Subcutaneous abdominal adipose tissue (tissue), 5 donors: ENCODE data around the gene ZNF726.
"Not testable (repeated sequence)": the region's sequence is repeated elsewhere in the genome, so short reads cannot be mapped to it uniquely, and the experiment has no call there.

Source experiments
- H3K27ac ChIP-seq: one replicate; pipeline ENCODE4 v1.7.0; 2013; ENCODE audit warnings: low read depth, mild to moderate bottlenecking, inconsistent platforms, low read length, moderate library complexity
- H3K27me3 ChIP-seq, 5 donors: one replicate each; pipeline ENCODE4 v1.7.0; 2013; ENCODE audit warnings: low read length in 5 of 5, inconsistent platforms in 1 of 5; ENCODE audit not compliant: control insufficient read depth in 5 of 5, insufficient read depth in 4 of 5
- H3K36me3 ChIP-seq, 5 donors: one replicate each; pipeline ENCODE4 v1.7.0; 2013; ENCODE audit warnings: low read length in 5 of 5; ENCODE audit not compliant: control insufficient read depth in 5 of 5, insufficient read depth in 5 of 5
- H3K4me1 ChIP-seq, 5 donors: one replicate each; pipeline ENCODE4 v1.7.0; 2013; ENCODE audit warnings: low read length in 5 of 5, mild to moderate bottlenecking in 3 of 5, moderate library complexity in 1 of 5; ENCODE audit not compliant: control insufficient read depth in 5 of 5, insufficient read depth in 5 of 5
- H3K4me3 ChIP-seq, 5 donors: one replicate each; pipeline ENCODE4 v1.7.0; 2013; ENCODE audit warnings: low read length in 5 of 5, low read depth in 1 of 5
- H3K9ac ChIP-seq, 5 donors: one replicate each; pipeline ENCODE4 v1.7.0; 2013; ENCODE audit warnings: low read length in 5 of 5, mild to moderate bottlenecking in 4 of 5, moderate library complexity in 3 of 5
- H3K9me3 ChIP-seq, 5 donors: one replicate each; pipeline ENCODE4 v1.7.0; 2013; ENCODE audit warnings: low read length in 5 of 5; ENCODE audit not compliant: control insufficient read depth in 5 of 5
- donor health status: healthy.
- donor health status: healthy.
- donor health status: healthy.
- donor health status: healthy.
- donor health status: healthy.

Gene ZNF726

DNA sequence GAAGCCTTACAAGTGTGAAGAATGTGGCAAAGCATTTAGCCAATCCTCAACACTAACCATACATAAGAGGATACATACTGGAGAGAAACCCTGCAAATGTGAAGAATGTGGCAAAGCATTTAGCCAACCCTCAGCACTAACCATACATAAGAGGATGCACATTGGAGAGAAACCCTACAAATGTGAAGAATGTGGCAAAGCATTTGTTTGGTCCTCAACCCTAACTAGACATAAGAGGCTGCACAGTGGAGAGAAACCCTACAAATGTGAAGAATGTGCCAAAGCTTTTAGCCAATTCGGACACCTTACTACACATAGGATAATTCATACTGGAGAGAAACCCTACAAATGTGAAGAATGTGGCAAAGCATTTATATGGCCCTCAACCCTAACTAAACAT lies 18.2 kb downstream of the ZNF726 start:
- Histone ChIP-seq H3K36me3 (peaks cover 0 to 8% (median 0%) of the 10 kb centered on the region in 5 donors), H3K9me3 (peaks cover 9 to 36% (median 19%) of the 10 kb centered on the region in 5 donors), H3K9ac (no peak overlapping the region)

DNA sequence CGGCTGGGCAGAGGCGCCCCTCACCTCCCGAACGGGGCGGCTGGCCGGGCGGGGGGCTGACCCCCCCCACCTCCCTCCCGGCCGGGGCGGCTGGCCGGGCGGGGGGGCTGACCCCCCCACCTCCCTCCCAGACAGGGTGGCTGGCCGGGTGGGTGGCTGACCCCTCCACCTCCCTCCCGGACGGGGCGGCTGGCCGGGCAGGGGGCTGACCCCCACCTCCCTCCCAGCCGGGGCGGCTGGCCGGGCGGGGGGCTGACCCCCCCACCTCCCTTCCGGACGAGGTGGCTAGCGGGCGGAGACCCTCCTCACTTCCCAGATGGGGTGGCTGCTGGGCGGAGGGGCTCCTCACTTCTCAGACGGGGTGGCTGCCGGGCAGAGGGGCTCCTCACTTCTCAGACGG lies 22.3 kb downstream of the ZNF726 start:
- H3K36me3 ChIP-seq, H3K27me3 ChIP-seq, H3K27ac ChIP-seq, H3K4me1 ChIP-seq, H3K9ac ChIP-seq, H3K4me3 ChIP-seq: not testable (repeated sequence)
- peaks cover 9 to 32% (median 24%) of the 10 kb centered on the region in 5 donors for H3K9me3 ChIP-seq

More for the DNA sequence above, 18.2 kb downstream of the ZNF726 start:
- Histone ChIP-seq H3K27me3 (no peaks in the 10 kb centered on the region), H3K4me1 (no peaks in the 10 kb centered on the region), H3K27ac (no peak overlapping the region), H3K4me3 (peak overlapping the region in 1 of 5 donors; percentile 10)

- no peak overlapping the region for H3K27ac ChIP-seq
- H3K27me3 ChIP-seq = no peaks in the 10 kb centered on the region
- peaks cover 0 to 7% (median 0%) of the 10 kb centered on the region in 5 donors for H3K9me3 ChIP-seq
- H3K4me1 ChIP-seq = no peaks in the 10 kb centered on the region
- no peak overlapping the region for H3K4me3 ChIP-seq
- no peaks in the 10 kb centered on the region for H3K36me3 ChIP-seq
- no peak overlapping the region for H3K9ac ChIP-seq
Measured at GRCh38 chr19:23943411-23943810, 28.7 kb downstream of the ZNF726 start.

DNA sequence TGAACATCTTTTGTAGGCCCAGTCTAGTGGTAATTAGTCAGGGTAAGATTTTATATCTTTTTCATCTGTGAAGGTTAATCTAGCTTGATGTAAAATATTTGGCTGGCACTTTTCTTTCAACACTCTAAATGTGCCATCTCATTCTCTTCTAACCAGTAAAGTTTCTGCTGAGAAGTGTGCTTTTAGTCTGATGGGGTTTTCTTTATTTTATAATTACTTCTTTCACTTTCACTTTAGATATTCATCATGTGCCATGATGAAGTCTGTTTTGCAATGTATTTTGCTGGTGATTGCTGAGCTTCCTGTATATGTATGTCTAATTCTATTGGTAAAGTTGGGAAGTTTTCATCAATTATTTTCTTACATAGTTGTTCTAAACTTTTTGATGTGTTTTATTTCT lies 31.9 kb downstream of the ZNF726 start:
- Histone ChIP-seq H3K9me3 (peaks cover 0 to 2% (median 0%) of the 10 kb centered on the region in 5 donors), H3K27me3 (no peaks in the 10 kb centered on the region), H3K9ac (no peak overlapping the region), H3K27ac (no peak overlapping the region), H3K36me3 (no peaks in the 10 kb centered on the region), H3K4me1 (no peaks in the 10 kb centered on the region), H3K4me3 (no peak overlapping the region)

DNA sequence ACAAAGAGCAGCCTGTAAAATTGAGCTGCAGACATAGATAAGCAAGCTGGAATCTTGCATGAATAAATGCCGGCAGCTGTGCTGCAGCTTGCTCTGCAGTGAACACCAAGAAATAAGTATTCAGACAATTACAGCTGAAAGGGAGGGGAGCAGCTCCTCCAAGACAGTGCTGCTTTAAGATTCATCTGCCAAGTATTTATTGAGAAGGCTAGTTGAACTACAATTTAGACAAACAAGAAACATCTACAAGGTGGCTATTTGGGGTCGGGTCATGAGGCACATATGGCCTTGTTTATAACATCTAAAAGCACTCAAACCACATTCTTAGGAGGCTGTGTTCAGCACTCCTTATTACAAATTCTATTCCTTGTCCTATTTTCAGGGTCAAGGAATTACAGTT lies 34.9 kb downstream of the ZNF726 start:
- Histone ChIP-seq H3K27me3 (no peaks in the 10 kb centered on the region), H3K9ac (no peak overlapping the region), H3K27ac (no peak overlapping the region), H3K9me3 (peaks cover 0 to 2% (median 0%) of the 10 kb centered on the region in 5 donors), H3K36me3 (no peaks in the 10 kb centered on the region), H3K4me3 (no peak overlapping the region), H3K4me1 (no peaks in the 10 kb centered on the region)

DNA sequence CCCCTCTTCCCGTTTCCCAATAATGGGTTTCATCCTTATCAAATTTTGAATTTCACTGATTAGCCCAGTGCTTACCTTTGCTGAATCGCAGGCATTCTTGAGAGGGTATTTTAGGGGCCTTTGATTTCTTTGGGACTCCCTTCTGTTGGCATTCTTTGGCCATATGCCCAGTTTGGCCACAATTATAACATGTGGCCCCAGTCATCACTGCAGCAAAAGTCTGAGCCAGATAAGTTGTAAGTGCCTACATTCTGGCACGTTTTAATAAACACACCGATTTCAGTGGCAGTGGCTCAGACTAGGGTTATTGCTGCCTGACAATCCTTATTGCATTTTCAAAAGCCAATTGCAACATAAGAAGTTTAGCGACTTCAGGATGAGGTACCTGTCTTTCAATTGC lies 41.4 kb downstream of the ZNF726 start:
- Histone ChIP-seq H3K4me1 (no peaks in the 10 kb centered on the region), H3K27ac (no peak overlapping the region), H3K36me3 (no peaks in the 10 kb centered on the region), H3K4me3 (no peak overlapping the region), H3K9me3 (peaks cover 0 to 13% (median 2%) of the 10 kb centered on the region in 5 donors), H3K9ac (no peak overlapping the region), H3K27me3 (no peaks in the 10 kb centered on the region)

DNA sequence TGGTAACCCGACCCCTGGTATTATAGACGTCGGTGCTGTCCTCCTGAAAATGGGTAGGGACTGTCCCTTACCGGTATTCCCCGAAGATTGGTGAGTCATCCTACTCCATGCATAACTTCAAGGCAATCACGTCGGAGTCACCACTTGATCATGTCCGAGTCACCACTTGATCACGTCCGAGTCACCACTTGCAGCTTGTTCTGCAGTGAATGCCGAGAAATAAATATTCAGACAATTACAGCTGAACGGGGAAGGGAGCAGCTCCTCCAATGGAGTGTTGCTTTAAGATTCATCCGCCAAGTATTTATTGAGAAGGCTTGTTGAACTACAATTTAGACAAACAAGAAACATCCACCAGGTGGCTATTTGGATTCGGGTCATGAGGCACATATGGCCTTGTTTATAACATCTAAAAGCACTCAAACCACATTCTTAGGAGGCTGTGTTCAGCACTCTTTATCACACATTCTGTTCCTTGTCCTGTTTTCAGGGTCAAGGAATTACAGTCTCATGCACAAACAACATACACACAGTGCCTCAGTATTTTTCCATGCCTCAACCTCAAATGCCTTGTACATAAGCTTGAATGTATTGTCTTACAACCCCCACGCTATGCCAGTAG lies 43.1 kb downstream of the ZNF726 start:
- no peaks in the 10 kb centered on the region for H3K36me3 ChIP-seq
- H3K27me3 ChIP-seq = no peaks in the 10 kb centered on the region
- H3K4me1 ChIP-seq = no peaks in the 10 kb centered on the region
- H3K9ac ChIP-seq = no peak overlapping the region
- peaks cover 0 to 13% (median 2%) of the 10 kb centered on the region in 5 donors for H3K9me3 ChIP-seq
- no peak overlapping the region for H3K4me3 ChIP-seq
- no peak overlapping the region for H3K27ac ChIP-seq

DNA sequence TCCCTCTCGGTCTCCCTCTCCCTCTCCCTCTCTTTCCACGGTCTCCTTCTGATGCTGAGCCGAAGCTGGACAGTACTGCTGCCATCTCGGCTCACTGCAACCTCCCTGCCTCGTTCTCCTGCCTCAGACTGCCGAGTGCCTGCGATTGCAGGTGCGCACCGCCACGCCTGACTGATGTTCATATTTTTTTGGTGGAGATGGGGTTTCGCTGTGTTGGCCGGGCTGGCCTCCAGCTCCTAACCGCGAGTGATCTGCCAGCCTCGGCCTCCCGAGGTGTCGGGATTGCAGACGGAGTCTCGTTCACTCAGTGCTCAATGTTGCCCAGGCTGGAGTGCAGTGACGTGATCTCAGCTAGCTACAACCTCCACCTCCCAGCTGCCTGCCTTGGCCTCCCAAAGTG lies 48.7 kb downstream of the ZNF726 start:
- not testable (repeated sequence) for H3K27ac ChIP-seq, H3K4me1 ChIP-seq, H3K9ac ChIP-seq, H3K36me3 ChIP-seq, H3K27me3 ChIP-seq, H3K4me3 ChIP-seq, H3K9me3 ChIP-seq

DNA sequence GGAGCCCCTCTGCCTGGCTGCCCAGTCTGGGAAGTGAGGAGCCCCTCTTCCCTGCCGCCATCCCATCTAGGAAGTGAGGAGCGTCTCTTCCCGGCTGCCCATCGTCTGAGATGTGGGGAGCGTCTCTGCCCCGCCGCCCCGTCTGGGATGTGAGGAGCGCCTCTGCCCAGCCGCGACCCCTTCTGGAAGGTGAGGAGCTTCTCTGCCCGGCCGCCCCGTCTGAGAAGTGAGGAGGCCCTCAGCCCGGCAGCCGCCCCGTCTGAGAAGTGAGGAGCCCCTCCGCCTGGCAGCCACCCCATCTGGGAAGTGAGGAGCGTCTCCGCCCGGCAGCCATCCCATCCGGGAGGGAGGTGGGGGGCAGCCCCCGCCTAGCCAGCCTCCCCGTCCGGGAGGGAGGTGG lies 49.2 kb downstream of the ZNF726 start:
- H3K4me1 ChIP-seq, H3K27me3 ChIP-seq, H3K9ac ChIP-seq, H3K36me3 ChIP-seq, H3K27ac ChIP-seq, H3K4me3 ChIP-seq, H3K9me3 ChIP-seq: not testable (repeated sequence)

- not testable (repeated sequence) for H3K27ac ChIP-seq, H3K9me3 ChIP-seq, H3K9ac ChIP-seq, H3K36me3 ChIP-seq, H3K27me3 ChIP-seq, H3K4me1 ChIP-seq, H3K4me3 ChIP-seq
Measured at GRCh38 chr19:23964334-23964733, 49.6 kb downstream of the ZNF726 start.
